Kidney glomerular epithelial cell (primary cell): ENCODE results near the gene THBS2.
A peak's percentile ranks its signal among the peaks of the same experiment; 100 is the strongest.
"Not testable (repeated sequence)": the region's sequence is repeated elsewhere in the genome, so short reads cannot be mapped to it uniquely, and the experiment has no call there.

Experiments
- DNase-seq: peaks from one replicate; lab custom pipeline; 2025; lab: John Stamatoyannopoulos, UW

The THBS2 gene

DNA sequence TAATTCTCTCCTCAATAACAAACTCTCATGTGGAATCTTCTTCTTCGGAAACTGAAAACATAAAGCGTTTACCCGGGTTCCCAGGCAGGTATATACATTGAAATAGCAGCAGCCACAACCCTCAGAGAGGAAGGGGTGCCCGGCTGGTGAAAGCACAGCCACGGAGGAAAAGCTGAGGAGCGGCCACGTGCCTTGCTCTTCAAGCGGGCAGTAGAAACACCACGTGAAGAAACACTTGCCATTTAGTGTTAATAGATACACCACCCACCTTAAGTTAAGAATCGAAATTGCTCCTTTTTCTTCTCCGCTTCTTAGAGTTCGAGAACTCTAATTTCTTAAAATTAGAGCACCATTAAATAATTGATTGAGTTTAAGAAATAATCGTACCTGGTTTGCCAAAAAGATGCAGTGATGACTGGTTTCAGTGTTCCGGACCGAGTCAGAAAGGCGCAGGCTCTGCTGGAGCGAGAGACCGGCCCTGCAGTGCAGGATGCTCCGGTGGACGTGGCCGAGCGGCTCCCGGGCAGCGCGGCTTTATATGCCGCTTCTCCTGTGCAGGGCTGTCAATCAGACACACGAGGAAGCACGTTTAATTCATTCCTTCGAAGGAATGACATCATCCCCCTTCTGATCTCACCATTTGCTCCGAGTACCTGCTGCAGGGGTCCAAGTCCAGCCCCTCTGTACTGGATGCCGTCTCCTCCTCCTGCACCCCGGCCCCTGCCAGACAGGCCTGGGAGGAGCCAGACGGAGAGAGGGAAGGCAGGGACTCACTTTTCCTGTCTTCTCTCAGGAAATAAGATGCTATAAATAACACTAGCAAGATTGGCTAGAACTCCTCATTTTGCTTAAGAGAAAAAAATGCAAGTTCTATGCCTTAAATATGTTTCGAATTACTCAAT, at the start of gene THBS2:
Gene THBS2 (minus strand): TSS at position 510 of the 902 bp plus-strand sequence. CDS start 3,062 bp downstream, outside the sequence.
- DNase-seq, result no peak

- DNase-seq, result no peak
Observed at GRCh38 chr6:169302716-169303115, 49.1 kb upstream of the THBS2 start.

- no peak for DNase-seq
Observed at GRCh38 chr6:169302255-169302654, 48.6 kb upstream of the THBS2 start.

DNA sequence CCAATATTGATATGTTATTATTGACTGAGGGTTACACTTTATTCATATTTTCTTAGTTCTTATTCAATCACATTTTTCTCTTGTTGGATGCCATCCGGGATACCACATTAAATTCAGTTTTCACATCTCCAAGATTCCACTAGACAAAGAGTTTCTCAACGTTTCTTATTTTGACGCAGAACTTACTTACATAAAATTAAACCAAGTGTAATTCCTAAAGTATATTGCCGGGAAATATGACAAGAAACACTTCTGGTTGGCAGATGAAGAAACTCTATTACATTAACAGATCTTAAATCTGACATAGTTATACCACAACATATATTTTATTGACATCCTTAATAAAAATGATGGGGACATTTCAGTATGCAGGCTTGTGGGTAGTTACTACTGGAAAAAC, 47.3 kb upstream of the THBS2 start:
- no peak for DNase-seq

GRCh38 chr6:169298626-169299025, 45.0 kb upstream of the THBS2 start:
- DNase-seq, result not testable (repeated sequence)

DNA sequence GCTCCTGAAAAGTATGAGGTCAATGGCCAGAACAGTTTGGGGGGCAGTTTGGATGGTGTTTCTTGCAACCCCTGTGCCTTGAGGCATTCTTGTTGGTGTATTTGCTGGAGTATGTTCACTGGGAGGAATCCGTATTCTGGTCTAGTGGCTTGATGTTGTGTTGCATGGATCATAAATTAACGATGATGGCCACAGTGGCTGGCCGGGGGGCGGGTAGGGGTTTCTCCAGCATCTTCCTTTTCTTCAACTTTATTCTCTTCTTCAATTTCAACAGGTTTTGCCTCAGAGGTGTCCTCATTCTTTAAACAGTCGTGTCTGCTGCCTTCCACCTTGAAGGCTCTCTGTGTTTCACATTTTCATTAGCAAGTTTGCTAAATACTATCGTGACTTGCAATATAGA, 43.0 kb upstream of the THBS2 start:
- no peak for DNase-seq

GRCh38 chr6:169296170-169296569, 42.5 kb upstream of the THBS2 start:
- no peak for DNase-seq

- no peak for DNase-seq
Observed at GRCh38 chr6:169293196-169293595, 39.5 kb upstream of the THBS2 start.

DNA sequence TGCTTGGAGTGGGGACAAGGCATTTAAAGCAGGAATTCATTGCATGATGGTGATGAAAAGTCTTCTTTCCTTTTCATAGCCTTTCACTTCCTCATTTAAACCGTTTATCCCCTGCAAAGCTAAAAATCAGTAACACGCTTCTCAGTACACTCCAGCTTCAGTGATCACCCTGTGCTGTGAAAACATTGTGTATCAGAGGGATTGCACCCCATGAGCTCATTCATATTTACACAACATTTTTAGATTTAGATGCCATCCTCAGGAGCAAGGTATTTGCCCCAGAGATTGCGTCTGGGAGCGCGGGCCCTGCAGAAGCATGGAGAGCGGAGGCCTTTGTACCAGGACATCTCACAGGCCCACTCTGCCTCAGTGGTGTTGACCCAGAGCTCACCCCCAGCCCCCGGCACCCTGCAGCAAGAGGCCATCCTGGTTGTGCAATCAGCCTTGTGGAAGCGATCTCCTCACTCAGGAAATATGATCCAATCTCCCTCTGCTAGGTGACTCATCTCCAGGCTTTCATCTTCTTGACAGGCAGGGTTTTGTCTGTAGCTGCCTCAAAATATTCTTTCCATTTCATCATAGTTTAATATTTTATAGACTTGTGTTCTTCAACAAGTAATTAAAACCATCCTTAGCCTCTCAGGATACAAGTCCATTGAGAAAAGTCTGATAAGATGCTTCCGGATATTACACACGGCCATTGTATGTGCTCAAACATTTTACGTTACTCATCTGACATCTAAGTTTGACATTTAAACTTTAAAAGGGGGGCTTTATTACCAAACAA, 38.9 kb upstream of the THBS2 start:
- DNase-seq, result peak; percentile 98

DNA sequence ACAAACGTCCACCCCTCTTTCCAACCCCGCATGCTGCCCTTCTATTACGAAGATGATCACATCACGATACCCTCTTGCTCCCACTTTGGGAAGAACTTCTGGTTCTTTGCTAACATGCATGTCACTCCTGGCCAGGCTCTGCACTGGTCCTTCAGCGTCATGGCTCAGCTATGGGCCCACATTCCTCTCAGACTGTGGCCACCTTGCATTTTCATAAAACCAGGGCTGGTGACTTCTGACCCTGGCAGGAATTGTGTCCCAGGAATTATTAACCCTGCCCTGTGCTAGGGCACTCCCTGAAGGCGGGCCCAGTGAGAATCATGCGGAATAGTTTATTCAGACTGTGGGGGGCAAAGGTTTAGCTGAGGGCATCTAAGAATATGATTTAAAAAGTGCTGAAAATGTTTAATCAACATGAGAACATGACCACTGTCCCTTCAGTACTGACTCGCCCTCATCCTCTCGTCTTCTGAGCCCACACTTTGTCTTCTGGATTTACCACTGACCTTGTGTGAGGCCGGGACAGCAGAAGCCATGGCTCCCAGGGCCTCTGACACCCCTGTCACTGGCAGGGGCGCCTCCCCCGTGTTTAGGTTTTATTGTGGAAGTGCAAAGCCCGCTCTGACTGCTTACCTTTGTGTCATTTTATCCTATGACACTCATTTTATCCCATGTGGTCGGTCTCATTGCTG, 38.1 kb upstream of the THBS2 start:
- peak; percentile 51 for DNase-seq

DNA sequence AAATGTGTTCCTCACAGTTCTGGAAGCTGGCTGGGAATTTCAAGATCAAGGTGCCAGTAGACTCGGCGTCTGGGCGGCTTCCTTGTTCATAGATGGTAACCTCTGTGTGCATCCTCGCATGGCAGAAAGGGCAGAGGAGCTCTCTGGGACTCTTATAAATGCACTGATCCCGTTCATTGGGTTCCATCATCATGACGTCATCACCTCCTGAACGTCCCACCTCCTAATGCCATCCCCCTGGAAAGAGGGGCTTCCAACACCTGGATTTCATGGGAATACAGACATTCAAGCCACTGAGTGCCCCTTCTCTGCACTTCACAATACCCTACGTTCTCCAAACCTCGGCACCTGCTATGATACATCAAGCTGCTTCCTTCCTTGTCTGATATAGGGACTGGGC, 37.5 kb upstream of the THBS2 start:
- DNase-seq, result no peak

DNA sequence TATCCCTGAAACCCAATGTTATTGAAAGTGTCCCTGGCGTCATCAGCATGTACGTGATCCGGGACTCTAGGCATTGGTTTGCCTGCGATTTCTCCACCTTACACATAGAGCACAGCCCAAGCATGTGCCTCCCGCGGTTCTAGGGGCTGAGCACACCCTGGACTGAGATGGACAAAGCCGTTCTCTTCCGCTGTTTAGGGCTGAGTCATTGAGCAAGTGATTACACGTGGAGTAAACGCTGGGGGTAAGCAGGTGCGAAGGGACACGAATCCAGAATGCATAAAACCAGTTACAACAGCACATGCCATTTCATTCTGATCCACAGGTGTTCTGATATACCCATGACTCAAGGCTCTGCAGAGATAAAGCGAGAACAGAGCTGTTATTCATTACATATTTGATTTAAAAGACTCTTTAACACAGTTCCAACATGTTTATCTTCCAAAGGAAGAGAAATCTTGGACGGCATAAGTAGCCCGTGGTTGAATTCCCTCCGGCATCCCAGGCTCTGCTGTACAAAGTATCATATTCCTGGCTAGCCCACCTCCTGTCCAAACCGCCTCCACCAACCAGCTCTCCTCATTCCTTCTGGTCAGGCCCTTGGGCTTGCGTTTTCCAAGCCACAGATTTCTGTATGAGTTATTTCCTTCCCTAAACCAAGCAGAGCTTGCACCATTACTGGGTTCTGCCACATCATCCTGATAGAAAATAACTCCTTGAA, 36.1 kb upstream of the THBS2 start:
- no peak for DNase-seq

- no peak for DNase-seq
Observed at GRCh38 chr6:169289257-169289618, 35.6 kb upstream of the THBS2 start.

- no peak for DNase-seq
Observed at GRCh38 chr6:169288591-169288990, 34.9 kb upstream of the THBS2 start.

GRCh38 chr6:169287675-169288074, 34.0 kb upstream of the THBS2 start:
- DNase-seq, result no peak

- no peak for DNase-seq
Observed at GRCh38 chr6:169286961-169287360, 33.3 kb upstream of the THBS2 start.

DNA sequence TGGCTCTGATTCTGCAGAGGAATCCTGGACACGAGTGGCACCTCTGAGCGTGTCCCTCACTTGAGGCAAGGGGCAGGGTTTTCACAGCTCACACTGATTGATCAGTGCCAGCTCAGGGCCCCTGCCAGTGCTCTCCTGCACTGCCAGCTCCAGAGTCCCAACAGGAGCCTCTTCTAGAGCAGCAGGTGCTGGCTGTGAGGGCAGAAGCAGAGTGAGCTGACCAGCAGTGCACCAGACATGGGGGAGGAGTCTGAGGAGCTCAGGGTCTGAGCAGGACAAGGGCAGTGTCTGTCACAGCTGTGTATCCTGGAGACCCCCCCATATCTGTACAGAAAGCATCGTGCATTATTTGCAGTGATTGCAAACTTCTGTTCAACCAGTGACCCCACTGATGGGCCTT, 31.5 kb upstream of the THBS2 start:
- no peak for DNase-seq

- no peak for DNase-seq
Observed at GRCh38 chr6:169283924-169284323, 30.3 kb upstream of the THBS2 start.

GRCh38 chr6:169282043-169282442, 28.4 kb upstream of the THBS2 start:
- DNase-seq, result no peak

- DNase-seq, result no peak
Observed at GRCh38 chr6:169277619-169278018, 24.0 kb upstream of the THBS2 start.

- DNase-seq, result no peak
Observed at GRCh38 chr6:169274781-169275180, 21.1 kb upstream of the THBS2 start.

DNA sequence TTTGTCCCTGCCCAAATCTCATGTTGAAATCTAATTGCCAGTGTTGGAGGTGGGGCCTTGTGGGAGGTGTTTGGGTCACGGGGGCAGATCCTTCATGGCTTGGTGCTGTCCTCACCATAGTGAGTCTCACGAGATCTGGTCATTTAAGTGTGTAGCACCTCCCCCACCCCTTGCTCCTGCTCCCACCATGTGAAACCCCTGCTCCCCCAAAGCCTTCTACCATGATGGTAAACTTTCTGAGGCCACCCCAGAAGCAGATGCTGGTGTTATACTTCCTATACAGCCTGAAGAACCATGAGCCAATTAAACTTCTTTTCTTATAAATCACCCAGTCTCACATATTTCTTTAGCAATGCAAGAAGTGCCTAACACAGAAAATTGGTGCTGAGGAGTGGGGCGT, 19.9 kb upstream of the THBS2 start:
- no peak for DNase-seq
